Glutamatergic neuron (in vitro differentiated cells): Measurements from ENCODE around the gene DNMBP. TPM values are rescaled to one million over a fixed set of nuclear protein-coding genes. Genes with fewer than 3 reads are reported as not detected.

Source experiments
- DNase-seq: peaks from one replicate; pipeline ENCODE4 v3.0.0; 2022
- H3K27ac Mint-ChIP-seq: one replicate; pipeline ENCODE4 v1.8.0; 2020; ENCODE audit warnings: mild to moderate bottlenecking, mixed read lengths, inconsistent platforms; ENCODE audit not compliant: unreplicated experiment
- H3K27me3 Mint-ChIP-seq: one replicate; pipeline ENCODE4 v1.8.0; 2020; ENCODE audit warnings: mild to moderate bottlenecking, moderate library complexity, mixed read lengths, inconsistent platforms; ENCODE audit not compliant: unreplicated experiment
- H3K36me3 Mint-ChIP-seq: one replicate; pipeline ENCODE4 v1.8.0; 2020; ENCODE audit warnings: mild to moderate bottlenecking, mixed read lengths, inconsistent platforms; ENCODE audit not compliant: unreplicated experiment
- H3K4me1 Mint-ChIP-seq: one replicate; pipeline ENCODE4 v1.8.0; 2020; ENCODE audit warnings: mild to moderate bottlenecking, low read depth, mixed read lengths, inconsistent platforms; ENCODE audit not compliant: unreplicated experiment
- H3K4me3 Mint-ChIP-seq: one replicate; pipeline ENCODE4 v1.8.0; 2020; ENCODE audit warnings: mild to moderate bottlenecking, mixed read lengths, inconsistent platforms; ENCODE audit not compliant: unreplicated experiment
- H3K9me3 Mint-ChIP-seq: one replicate; pipeline ENCODE4 v1.8.0; 2020; ENCODE audit warnings: mild to moderate bottlenecking, moderate library complexity, mixed read lengths, inconsistent platforms; ENCODE audit not compliant: unreplicated experiment
- CTCF ChIP-seq: fragments of 200-600 bp; sonication (generic); IDR thresholded peaks from one replicate; pipeline ENCODE4 v1.5.0; 2021; ENCODE audit not compliant: partially characterized antibody, unreplicated experiment
- total RNA-seq: library from RNA; stranded (reverse); fragmentation: NEBNext Ultra II Directional; extraction: Animal tissue kit (Norgen Biotek cat#: 25700); gene quantifications from one replicate; pipeline ENCODE4 v1.2.1, GENCODE V29; 2021; ENCODE audit not compliant: unreplicated experiment

Gene DNMBP
- total RNA-seq, 1 donor from 2014 or later, result 9.5 TPM

- peaks cover 5% of the 10 kb centered on the region for H3K4me1 Mint-ChIP-seq
These were observed 80.4 kb downstream of the DNMBP start for GRCh38 chr10:99929360-99929759.

GRCh38 chr10:99927721-99928280, 81.9 kb downstream of the DNMBP start:
- peaks cover 5% of the 10 kb centered on the region for H3K4me1 Mint-ChIP-seq
- H3K27ac Mint-ChIP-seq, result no peak overlapping the region
- peaks cover 10% of the 10 kb centered on the region for H3K36me3 Mint-ChIP-seq
- no peak for TF ChIP-seq CTCF
- no peak overlapping the region for H3K4me3 Mint-ChIP-seq
- H3K27me3 Mint-ChIP-seq, result peaks cover 2% of the 10 kb centered on the region
- H3K9me3 Mint-ChIP-seq, result peaks cover 2% of the 10 kb centered on the region
- DNase-seq, result no peak

More at GRCh38 chr10:99929360-99929759, 80.4 kb downstream of the DNMBP start:
- no peak overlapping the region for H3K4me3 Mint-ChIP-seq
- no peak for DNase-seq
- no peak for TF ChIP-seq CTCF
- H3K27me3 Mint-ChIP-seq, result peaks cover 2% of the 10 kb centered on the region
- H3K27ac Mint-ChIP-seq, result no peak overlapping the region
- H3K9me3 Mint-ChIP-seq, result no peaks in the 10 kb centered on the region
- H3K36me3 Mint-ChIP-seq, result peaks cover 5% of the 10 kb centered on the region

GRCh38 chr10:99926925-99927720, 82.6 kb downstream of the DNMBP start:
- no peak for DNase-seq
- Mint-ChIP-seq H3K27ac (no peak overlapping the region), H3K4me3 (no peak overlapping the region), H3K4me1 (peaks cover 5% of the 10 kb centered on the region), H3K27me3 (peaks cover 4% of the 10 kb centered on the region), H3K36me3 (peaks cover 10% of the 10 kb centered on the region), H3K9me3 (peaks cover 2% of the 10 kb centered on the region)
- no peak for TF ChIP-seq CTCF

- Mint-ChIP-seq H3K27ac (no peak overlapping the region), H3K36me3 (peaks cover 9% of the 10 kb centered on the region), H3K9me3 (peaks cover 2% of the 10 kb centered on the region), H3K27me3 (peaks cover 2% of the 10 kb centered on the region), H3K4me1 (peaks cover 4% of the 10 kb centered on the region), H3K4me3 (no peak overlapping the region)
- no peak for DNase-seq
- TF ChIP-seq CTCF, result no peak
These were observed 85.1 kb downstream of the DNMBP start for GRCh38 chr10:99924451-99925255.

- no peak for TF ChIP-seq CTCF
- Mint-ChIP-seq H3K36me3 (peaks cover 9% of the 10 kb centered on the region), H3K4me3 (no peak overlapping the region), H3K27me3 (peaks cover 2% of the 10 kb centered on the region), H3K4me1 (peaks cover 4% of the 10 kb centered on the region), H3K9me3 (peaks cover 5% of the 10 kb centered on the region), H3K27ac (no peak overlapping the region)
- DNase-seq, result no peak
These were observed 87.8 kb downstream of the DNMBP start for GRCh38 chr10:99921948-99922347.
